Glutamatergic neuron (in vitro differentiated cells): ENCODE data around the gene PSKH1. TPM values are rescaled to one million over a fixed set of nuclear protein-coding genes. Genes with fewer than 3 reads are reported as not detected.
A peak's percentile ranks its signal among the peaks of the same experiment; 100 is the strongest.

Experiments
- DNase-seq: peaks from one replicate; pipeline ENCODE4 v3.0.0; 2022
- H3K27ac Mint-ChIP-seq: one replicate; pipeline ENCODE4 v1.8.0; 2020; ENCODE audit warnings: mild to moderate bottlenecking, mixed read lengths, inconsistent platforms; ENCODE audit not compliant: unreplicated experiment
- H3K27me3 Mint-ChIP-seq: one replicate; pipeline ENCODE4 v1.8.0; 2020; ENCODE audit warnings: mild to moderate bottlenecking, moderate library complexity, mixed read lengths, inconsistent platforms; ENCODE audit not compliant: unreplicated experiment
- H3K36me3 Mint-ChIP-seq: one replicate; pipeline ENCODE4 v1.8.0; 2020; ENCODE audit warnings: mild to moderate bottlenecking, mixed read lengths, inconsistent platforms; ENCODE audit not compliant: unreplicated experiment
- H3K4me1 Mint-ChIP-seq: one replicate; pipeline ENCODE4 v1.8.0; 2020; ENCODE audit warnings: mild to moderate bottlenecking, low read depth, mixed read lengths, inconsistent platforms; ENCODE audit not compliant: unreplicated experiment
- H3K4me3 Mint-ChIP-seq: one replicate; pipeline ENCODE4 v1.8.0; 2020; ENCODE audit warnings: mild to moderate bottlenecking, mixed read lengths, inconsistent platforms; ENCODE audit not compliant: unreplicated experiment
- H3K9me3 Mint-ChIP-seq: one replicate; pipeline ENCODE4 v1.8.0; 2020; ENCODE audit warnings: mild to moderate bottlenecking, moderate library complexity, mixed read lengths, inconsistent platforms; ENCODE audit not compliant: unreplicated experiment
- total RNA-seq: library from RNA; stranded (reverse); fragmentation: NEBNext Ultra II Directional; extraction: Animal tissue kit (Norgen Biotek cat#: 25700); gene quantifications from one replicate; pipeline ENCODE4 v1.2.1, GENCODE V29; 2021; ENCODE audit not compliant: unreplicated experiment
- TF ChIP-seq, protein P1 (sequence below): fragments of 200-600 bp; sonication (generic); IDR thresholded peaks from one replicate; pipeline ENCODE4 v1.5.0; 2021; ENCODE audit not compliant: partially characterized antibody, unreplicated experiment

Gene PSKH1
- total RNA-seq, 1 donor from 2014 or later = 27.9 TPM

DNA sequence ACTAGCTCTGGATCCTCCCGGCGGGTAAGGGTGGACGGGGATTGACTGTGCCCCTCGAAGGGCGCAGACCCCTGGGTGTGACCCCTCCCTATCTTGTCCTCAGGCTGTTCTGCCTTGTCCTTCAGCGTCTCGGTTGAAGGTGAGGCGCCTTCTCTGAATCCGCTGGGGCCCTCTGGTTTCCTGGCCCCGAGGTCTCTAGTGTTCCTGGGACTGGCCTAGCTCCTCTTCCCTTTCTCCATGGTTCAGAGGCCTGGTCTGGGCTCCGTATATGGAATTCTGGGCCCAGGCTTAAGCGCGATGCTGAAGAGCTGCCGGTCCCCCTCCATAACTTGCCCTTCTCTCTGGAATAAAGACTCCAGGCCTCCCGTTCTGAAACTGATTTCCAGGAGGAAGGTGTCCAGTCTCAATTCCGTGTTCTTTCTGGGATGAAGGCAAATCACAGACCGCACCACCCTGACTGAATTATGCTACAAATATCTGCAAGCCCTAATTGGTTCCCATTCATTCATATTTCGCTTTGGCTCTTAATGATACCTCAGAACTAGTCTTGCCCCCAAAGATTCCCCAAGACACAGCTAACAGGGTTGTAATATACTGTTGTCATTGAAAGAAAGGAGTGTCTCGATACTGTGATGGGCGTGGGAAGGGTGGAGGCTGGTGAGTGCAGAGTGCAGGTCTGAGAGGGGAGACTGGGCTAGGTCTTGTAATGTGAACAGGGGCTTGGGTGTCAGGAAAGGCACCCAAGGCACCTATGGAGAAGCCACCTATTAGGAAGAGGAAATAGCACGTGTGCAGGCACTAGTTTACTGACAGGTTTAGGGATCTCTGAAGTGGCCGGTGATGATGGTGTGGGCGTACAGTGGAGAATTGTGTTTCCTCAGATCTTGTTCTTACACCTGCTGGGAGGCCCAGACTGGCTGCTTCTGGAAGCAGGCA is 19.4 kb upstream of the PSKH1 start:
- TF ChIP-seq, protein P1, sequence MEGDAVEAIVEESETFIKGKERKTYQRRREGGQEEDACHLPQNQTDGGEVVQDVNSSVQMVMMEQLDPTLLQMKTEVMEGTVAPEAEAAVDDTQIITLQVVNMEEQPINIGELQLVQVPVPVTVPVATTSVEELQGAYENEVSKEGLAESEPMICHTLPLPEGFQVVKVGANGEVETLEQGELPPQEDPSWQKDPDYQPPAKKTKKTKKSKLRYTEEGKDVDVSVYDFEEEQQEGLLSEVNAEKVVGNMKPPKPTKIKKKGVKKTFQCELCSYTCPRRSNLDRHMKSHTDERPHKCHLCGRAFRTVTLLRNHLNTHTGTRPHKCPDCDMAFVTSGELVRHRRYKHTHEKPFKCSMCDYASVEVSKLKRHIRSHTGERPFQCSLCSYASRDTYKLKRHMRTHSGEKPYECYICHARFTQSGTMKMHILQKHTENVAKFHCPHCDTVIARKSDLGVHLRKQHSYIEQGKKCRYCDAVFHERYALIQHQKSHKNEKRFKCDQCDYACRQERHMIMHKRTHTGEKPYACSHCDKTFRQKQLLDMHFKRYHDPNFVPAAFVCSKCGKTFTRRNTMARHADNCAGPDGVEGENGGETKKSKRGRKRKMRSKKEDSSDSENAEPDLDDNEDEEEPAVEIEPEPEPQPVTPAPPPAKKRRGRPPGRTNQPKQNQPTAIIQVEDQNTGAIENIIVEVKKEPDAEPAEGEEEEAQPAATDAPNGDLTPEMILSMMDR = no peak
- Mint-ChIP-seq H3K4me1 (peaks cover 14% of the 10 kb centered on the region), H3K27ac (peak overlapping the region; percentile 91), H3K36me3 (no peaks in the 10 kb centered on the region), H3K9me3 (peaks cover 10% of the 10 kb centered on the region), H3K4me3 (peak overlapping the region; percentile 94), H3K27me3 (peaks cover 3% of the 10 kb centered on the region)
- no peak for DNase-seq

DNA sequence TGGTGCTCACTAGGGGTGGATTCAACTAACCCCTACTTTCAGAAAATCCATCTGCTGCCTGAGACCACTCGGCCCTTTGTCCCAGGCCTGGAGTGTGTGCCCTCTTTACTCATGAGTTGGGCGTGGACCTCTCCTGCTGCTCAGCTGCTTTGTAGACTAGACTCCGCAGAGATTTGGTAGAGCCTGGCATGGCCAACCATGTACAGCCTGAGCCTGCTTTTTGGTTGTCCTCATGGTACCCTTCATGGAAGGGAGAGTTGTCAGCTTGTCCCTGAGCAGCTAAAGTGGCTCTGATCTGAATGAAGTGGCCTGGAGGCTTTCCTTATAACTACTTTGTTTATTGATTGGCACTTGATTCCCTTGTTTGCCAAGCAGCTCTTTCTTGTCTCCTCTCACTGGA is 18.7 kb upstream of the PSKH1 start:
- DNase-seq = no peak
- TF ChIP-seq, protein P1 = no peak
- peaks cover 14% of the 10 kb centered on the region for H3K4me1 Mint-ChIP-seq
- H3K27me3 Mint-ChIP-seq = peaks cover 3% of the 10 kb centered on the region
- peaks cover 12% of the 10 kb centered on the region for H3K9me3 Mint-ChIP-seq
- peak overlapping the region; percentile 91 for H3K27ac Mint-ChIP-seq
- peak overlapping the region; percentile 94 for H3K4me3 Mint-ChIP-seq
- H3K36me3 Mint-ChIP-seq = no peaks in the 10 kb centered on the region

DNA sequence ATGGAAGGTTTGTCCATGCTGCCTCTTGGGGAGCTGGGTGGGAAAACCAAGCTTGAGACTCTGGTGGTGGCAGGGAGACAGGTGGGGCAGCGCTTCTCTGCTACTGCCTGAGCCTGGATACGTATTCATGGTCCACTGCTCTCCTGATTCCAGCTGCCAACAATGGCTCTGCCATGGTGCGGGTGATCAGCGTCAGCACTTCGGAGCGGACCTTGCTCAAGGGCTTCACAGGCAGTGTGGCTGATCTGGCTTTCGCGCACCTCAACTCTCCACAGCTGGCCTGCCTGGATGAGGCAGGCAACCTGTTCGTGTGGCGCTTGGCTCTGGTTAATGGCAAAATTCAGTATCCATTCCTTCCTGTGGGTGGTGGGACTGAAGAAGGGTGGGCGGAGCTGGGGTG is 16.0 kb upstream of the PSKH1 start:
- Mint-ChIP-seq H3K27ac (no peak overlapping the region), H3K4me3 (no peak overlapping the region), H3K27me3 (peaks cover 6% of the 10 kb centered on the region), H3K36me3 (no peaks in the 10 kb centered on the region), H3K4me1 (peaks cover 14% of the 10 kb centered on the region), H3K9me3 (peaks cover 10% of the 10 kb centered on the region)
- TF ChIP-seq, protein P1 = no peak
- DNase-seq = no peak

DNA sequence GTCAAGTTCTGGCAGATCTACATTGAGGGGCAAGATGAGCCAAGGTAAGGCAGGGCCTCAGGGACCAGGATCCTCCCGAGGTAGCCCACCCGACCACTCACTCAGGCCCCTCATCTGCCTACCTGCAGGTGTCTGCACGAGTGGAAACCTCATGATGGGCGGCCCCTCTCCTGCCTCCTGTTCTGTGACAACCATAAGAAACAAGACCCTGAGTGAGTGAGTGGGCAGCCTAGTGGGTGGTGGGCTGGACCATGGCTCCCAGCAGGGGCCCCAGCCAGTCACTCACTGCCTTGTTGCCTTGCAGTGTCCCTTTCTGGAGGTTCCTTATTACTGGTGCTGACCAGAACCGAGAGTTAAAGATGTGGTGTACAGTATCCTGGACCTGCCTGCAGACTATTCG is 14.8 kb upstream of the PSKH1 start:
- H3K36me3 Mint-ChIP-seq = no peaks in the 10 kb centered on the region

DNA sequence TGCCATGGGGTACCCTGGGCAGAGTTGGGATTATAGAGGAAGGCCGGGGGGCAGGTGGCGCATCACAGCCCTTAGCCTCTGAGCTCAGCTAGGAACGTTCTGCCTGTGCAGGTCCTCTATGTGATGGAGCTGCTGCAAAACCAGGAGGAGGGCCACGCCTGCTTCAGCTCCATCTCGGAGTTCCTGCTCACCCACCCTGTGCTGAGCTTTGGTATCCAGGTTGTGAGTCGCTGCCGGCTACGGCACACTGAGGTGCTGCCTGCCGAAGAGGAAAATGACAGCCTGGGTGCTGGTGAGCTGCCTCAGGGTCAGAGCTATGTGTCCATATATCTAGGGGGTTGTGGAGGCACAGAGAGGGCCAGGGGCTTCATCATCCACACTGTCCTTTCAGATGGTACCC is 14.2 kb upstream of the PSKH1 start:
- Mint-ChIP-seq H3K36me3 (no peaks in the 10 kb centered on the region), H3K27me3 (peaks cover 6% of the 10 kb centered on the region), H3K9me3 (peaks cover 12% of the 10 kb centered on the region), H3K27ac (no peak overlapping the region), H3K4me3 (no peak overlapping the region), H3K4me1 (peaks cover 15% of the 10 kb centered on the region)
- TF ChIP-seq, protein P1 = no peak
- no peak for DNase-seq

More for the DNA sequence above, 14.8 kb upstream of the PSKH1 start:
- Mint-ChIP-seq H3K27me3 (peaks cover 6% of the 10 kb centered on the region), H3K9me3 (peaks cover 10% of the 10 kb centered on the region), H3K27ac (no peak overlapping the region), H3K4me3 (no peak overlapping the region), H3K4me1 (peaks cover 16% of the 10 kb centered on the region)
- no peak for DNase-seq
- TF ChIP-seq, protein P1 = no peak
